ENCODE results near the gene CAVIN3. TPM values are rescaled to one million over a fixed set of nuclear protein-coding genes. Genes with fewer than 3 reads are reported as not detected.

CAVIN3 gene
- total RNA-seq, 2 experiments from 2014 or later: 0.27 TPM; not detected in 1

- Histone ChIP-seq H3K4me3 (ENCODE audit: low read length) (no peak overlapping the region), H3K27me3 (ENCODE audit: control insufficient read depth in 1 of 2, insufficient read depth in 2 of 2, low read length in 2 of 2) (peaks cover 0 to 5% of the 10 kb centered on the region in 2 experiments), H3K27ac (ENCODE audit: low read depth in 1 of 2, low read length in 2 of 2) (no peak overlapping the region), H3K9me3 (ENCODE audit: control insufficient read depth in 1 of 2, insufficient read depth in 1 of 2, low read length in 2 of 2) (no peaks in the 10 kb centered on the region), H3K4me1 (ENCODE audit: insufficient read depth, low read length) (no peaks in the 10 kb centered on the region), H3K36me3 (ENCODE audit: insufficient read depth, low read length) (no peaks in the 10 kb centered on the region)
- Mint-ChIP-seq H3K27me3 (peaks cover 56% of the 10 kb centered on the region), H3K4me1 (ENCODE audit: low read depth) (no peaks in the 10 kb centered on the region), H3K9me3 (no peaks in the 10 kb centered on the region), H3K36me3 (ENCODE audit: low read depth) (no peaks in the 10 kb centered on the region), H3K4me3 (no peak overlapping the region), H3K27ac (no peak overlapping the region)
- ChIA-PET CTCF (interaction anchor here (1.6 kb wide), 1 partner anchor 12 kb away, joined by 6 read pairs; no protein-coding TSS in a partner anchor), POLR2A (no interaction called here)
- ATAC-seq (ENCODE audit: poor library complexity) (no peak), DNase-seq (no peak)
- no peak for TF ChIP-seq CTCF (IDR thresholded peaks at IDR 0.05)
- intact Hi-C loops (cut with DNase I, micrococcal nuclease): no loop called here
Measured at GRCh38 chr11:6305297-6305696, 15.0 kb downstream of the CAVIN3 start.

- peaks cover 0 to 5% of the 10 kb centered on the region in 2 experiments for H3K27me3 ChIP-seq (ENCODE audit: control insufficient read depth in 1 of 2, insufficient read depth in 2 of 2, low read length in 2 of 2)
- POLR2A ChIA-PET: no interaction called here
- H3K9me3 ChIP-seq (ENCODE audit: control insufficient read depth in 1 of 2, insufficient read depth in 1 of 2, low read length in 2 of 2): no peaks in the 10 kb centered on the region
- CTCF ChIA-PET: interaction anchor here (1.6 kb wide), 1 partner anchor 14 kb away, joined by 6 read pairs; no protein-coding TSS in a partner anchor
- DNase-seq (no peak), ATAC-seq (ENCODE audit: poor library complexity) (no peak)
- no peaks in the 10 kb centered on the region for H3K36me3 Mint-ChIP-seq (ENCODE audit: low read depth)
- intact Hi-C loops (cut with DNase I, micrococcal nuclease): no loop called here
- no peak overlapping the region for H3K4me3 Mint-ChIP-seq
- H3K4me1 Mint-ChIP-seq (ENCODE audit: low read depth): no peaks in the 10 kb centered on the region
- H3K27ac ChIP-seq (ENCODE audit: low read depth in 1 of 2, low read length in 2 of 2): no peak overlapping the region
- H3K27ac Mint-ChIP-seq: no peak overlapping the region
- H3K27me3 Mint-ChIP-seq: peaks cover 53% of the 10 kb centered on the region
- no peak for TF ChIP-seq CTCF (IDR thresholded peaks at IDR 0.05)
- no peaks in the 10 kb centered on the region for H3K4me1 ChIP-seq (ENCODE audit: insufficient read depth, low read length)
- no peaks in the 10 kb centered on the region for H3K36me3 ChIP-seq (ENCODE audit: insufficient read depth, low read length)
- no peak overlapping the region for H3K4me3 ChIP-seq (ENCODE audit: low read length)
- no peaks in the 10 kb centered on the region for H3K9me3 Mint-ChIP-seq
Measured at GRCh38 chr11:6303661-6304060, 16.6 kb downstream of the CAVIN3 start.

- peaks cover 49% of the 10 kb centered on the region for H3K27me3 Mint-ChIP-seq
- no peak overlapping the region for H3K27ac Mint-ChIP-seq
- Histone ChIP-seq H3K27me3 (ENCODE audit: control insufficient read depth in 1 of 2, insufficient read depth in 2 of 2, low read length in 2 of 2) (peaks cover 0 to 5% of the 10 kb centered on the region in 2 experiments), H3K4me1 (ENCODE audit: insufficient read depth, low read length) (no peaks in the 10 kb centered on the region), H3K9me3 (ENCODE audit: control insufficient read depth in 1 of 2, insufficient read depth in 1 of 2, low read length in 2 of 2) (no peaks in the 10 kb centered on the region), H3K36me3 (ENCODE audit: insufficient read depth, low read length) (no peaks in the 10 kb centered on the region), H3K4me3 (ENCODE audit: low read length) (no peak overlapping the region), H3K27ac (ENCODE audit: low read depth in 1 of 2, low read length in 2 of 2) (no peak overlapping the region)
- ChIA-PET CTCF (no interaction called here), POLR2A (no interaction called here)
- H3K9me3 Mint-ChIP-seq: no peaks in the 10 kb centered on the region
- ATAC-seq (ENCODE audit: poor library complexity) (no peak), DNase-seq (no peak)
- no peaks in the 10 kb centered on the region for H3K36me3 Mint-ChIP-seq (ENCODE audit: low read depth)
- no peak for TF ChIP-seq CTCF (IDR thresholded peaks at IDR 0.05)
- no peaks in the 10 kb centered on the region for H3K4me1 Mint-ChIP-seq (ENCODE audit: low read depth)
- intact Hi-C loops (cut with DNase I, micrococcal nuclease): no loop called here
- H3K4me3 Mint-ChIP-seq: no peak overlapping the region
Measured at GRCh38 chr11:6301096-6301495, 19.2 kb downstream of the CAVIN3 start.

Measured in CD4-positive, alpha-beta T cell (primary cell).